Upper lobe of left lung (tissue), 6 donors: Measurements from ENCODE around the gene BPIFB3. TPM values are rescaled to one million over a fixed set of nuclear protein-coding genes. Genes with fewer than 3 reads are reported as not detected.
A peak's percentile ranks its signal among the peaks of the same experiment; 100 is the strongest.

Source experiments
- ATAC-seq, 2 donors: fragments of 200-7000 bp; cut with Tn5 transposase; one replicate each; pipeline ENCODE4 v1.9.1; 2022; ENCODE audit warnings: mild to moderate bottlenecking in 2 of 2, moderate library complexity in 2 of 2; ENCODE audit not compliant: low FRiP score in 2 of 2
- DNase-seq, 2 donors: peaks; one replicate each; pipeline ENCODE4 v3.0.0-alpha.2; 2019 to 2020
- H3K27ac ChIP-seq, 4 donors: fragments of 200-600 bp; sonication (generic); one replicate each; pipeline ENCODE4 v1.5.1; 2016 to 2019
- H3K27me3 ChIP-seq, 4 donors: fragments of 200-600 bp; sonication (generic); one replicate each; pipeline ENCODE4 v1.5.1; 2017 to 2019
- H3K36me3 ChIP-seq, 4 donors: fragments of 200-600 bp; sonication (generic); one replicate each; pipeline ENCODE4 v1.5.1; 2016 to 2019
- H3K4me1 ChIP-seq, 4 donors: fragments of 200-600 bp; sonication (generic); one replicate each; pipeline ENCODE4 v1.5.1; 2018 to 2019
- H3K4me3 ChIP-seq, 4 donors: fragments of 200-600 bp; sonication (generic); one replicate each; pipeline ENCODE4 v1.5.1; 2017 to 2019; ENCODE audit warnings: mild to moderate bottlenecking in 2 of 4, moderate library complexity in 1 of 4
- H3K9me3 ChIP-seq, 4 donors: fragments of 200-600 bp; sonication (generic); one replicate each; pipeline ENCODE4 v1.5.1; 2018 to 2019
- EP300 ChIP-seq, 4 donors: sonication (generic); formaldehyde crosslinking; IDR thresholded peaks; one replicate each; pipeline ENCODE4 v1.5.1; 2017; ENCODE audit warnings: antibody characterized with exemption in 4 of 4, control low read depth in 2 of 4
- POLR2A ChIP-seq, 4 donors: fragments of 450-650 bp; IDR thresholded peaks; one replicate each; pipeline ENCODE4 v1.5.1; 2016 to 2017; ENCODE audit warnings: antibody characterized with exemption in 4 of 4, mild to moderate bottlenecking in 2 of 4
- POLR2AphosphoS5 ChIP-seq, 2 donors: sonication (generic); formaldehyde crosslinking; IDR thresholded peaks; one replicate each; pipeline ENCODE4 v1.5.1; 2017; ENCODE audit warnings: antibody characterized with exemption in 2 of 2
- WGBS, 2 donors: methylation state at CpG; one replicate each; pipeline ENCODE4 v1.1.5; 2017 to 2018; 5-methylcytosine and 5-hydroxymethylcytosine counted together
- total RNA-seq, 6 donors: library from RNA; depleted of rRNA in 4 of 6; stranded (reverse); fragments of >200 nt in 4 of 6; gene quantifications; one replicate each; pipeline versions ENCODE4 v1.1.0 to v1.2.1, GENCODE V29; 2016 to 2021
- TF ChIP-seq, protein P1 (sequence below), 6 experiments: fragments of 450-650 bp in 4 of 6; fragments of 200-600 bp in 2 of 6; sonication (generic) in 2 of 6; IDR thresholded peaks; one replicate each; pipeline ENCODE4 v1.5.1; 2016 to 2019; ENCODE audit warnings: antibody characterized with exemption in 6 of 6
- donor health status: DM: no; HTN: no; CAD: no; lungs with moderate emphysema.
- donor health status: DM: no; HTN: yes; CAD: no; lungs with severe emphysema.

BPIFB3 gene
- total RNA-seq, 6 donors from 2014 or later = not detected

DNA sequence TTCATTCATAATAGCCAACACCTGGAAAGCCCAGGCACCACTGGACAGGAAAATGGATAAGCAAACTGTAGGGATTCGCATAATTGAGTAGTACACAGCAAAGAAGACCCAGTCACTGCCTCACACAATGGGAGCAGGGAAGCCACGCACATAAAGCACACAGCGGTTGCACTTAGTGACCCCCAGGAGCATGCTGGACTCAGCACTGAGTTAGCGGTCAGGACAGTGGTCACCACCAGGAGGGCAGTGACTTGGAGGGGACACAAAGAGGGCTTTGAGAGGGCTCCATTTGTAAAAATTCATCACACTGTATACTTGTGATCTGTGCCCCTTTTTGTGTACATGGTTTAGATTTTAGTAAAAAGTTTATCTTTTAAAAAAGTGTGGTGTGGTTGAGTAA is 2.4 kb upstream of the BPIFB3 start:
- 53 to 88% methylated on average over 4 of the region's 4 CpGs for WGBS, 2 donors
- no peak for ATAC-seq
- peaks cover 0 to 2% (median 0%) of the 10 kb centered on the region in 4 donors for H3K9me3 ChIP-seq
- no peaks in the 10 kb centered on the region for H3K27me3 ChIP-seq
- no peak for DNase-seq
- TF ChIP-seq POLR2A (IDR thresholded peaks at IDR 0.05) (no peak), POLR2AphosphoS5 (IDR thresholded peaks at IDR 0.05) (no peak), EP300 (IDR thresholded peaks at IDR 0.05) (no peak)
- TF ChIP-seq, protein P1, sequence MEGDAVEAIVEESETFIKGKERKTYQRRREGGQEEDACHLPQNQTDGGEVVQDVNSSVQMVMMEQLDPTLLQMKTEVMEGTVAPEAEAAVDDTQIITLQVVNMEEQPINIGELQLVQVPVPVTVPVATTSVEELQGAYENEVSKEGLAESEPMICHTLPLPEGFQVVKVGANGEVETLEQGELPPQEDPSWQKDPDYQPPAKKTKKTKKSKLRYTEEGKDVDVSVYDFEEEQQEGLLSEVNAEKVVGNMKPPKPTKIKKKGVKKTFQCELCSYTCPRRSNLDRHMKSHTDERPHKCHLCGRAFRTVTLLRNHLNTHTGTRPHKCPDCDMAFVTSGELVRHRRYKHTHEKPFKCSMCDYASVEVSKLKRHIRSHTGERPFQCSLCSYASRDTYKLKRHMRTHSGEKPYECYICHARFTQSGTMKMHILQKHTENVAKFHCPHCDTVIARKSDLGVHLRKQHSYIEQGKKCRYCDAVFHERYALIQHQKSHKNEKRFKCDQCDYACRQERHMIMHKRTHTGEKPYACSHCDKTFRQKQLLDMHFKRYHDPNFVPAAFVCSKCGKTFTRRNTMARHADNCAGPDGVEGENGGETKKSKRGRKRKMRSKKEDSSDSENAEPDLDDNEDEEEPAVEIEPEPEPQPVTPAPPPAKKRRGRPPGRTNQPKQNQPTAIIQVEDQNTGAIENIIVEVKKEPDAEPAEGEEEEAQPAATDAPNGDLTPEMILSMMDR (IDR thresholded peaks at IDR 0.05) = no peak
- no peak overlapping the region for H3K4me3 ChIP-seq
- no peaks in the 10 kb centered on the region for H3K36me3 ChIP-seq
- no peaks in the 10 kb centered on the region for H3K4me1 ChIP-seq
- no peak overlapping the region for H3K27ac ChIP-seq

DNA sequence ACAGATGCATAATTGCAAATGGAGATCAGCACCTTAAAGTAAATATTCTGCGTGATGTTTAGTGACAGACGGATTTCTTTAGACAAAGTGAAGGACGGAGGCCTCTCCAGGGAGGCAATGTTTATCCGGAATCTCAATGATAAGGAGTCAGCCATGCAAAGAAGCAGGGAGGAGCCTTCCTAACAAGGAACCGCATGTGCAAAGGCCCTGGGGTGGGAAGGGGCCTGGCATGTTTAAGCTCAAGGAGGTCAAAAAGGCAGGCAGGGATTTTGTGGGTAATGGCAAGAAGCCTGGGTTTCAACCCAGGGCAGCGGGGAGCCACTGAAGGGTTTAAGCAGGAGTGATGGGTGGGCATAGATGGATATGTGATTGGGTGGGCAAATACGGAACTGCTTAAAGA is 678 bp downstream of the BPIFB3 start:
- no peaks in the 10 kb centered on the region for H3K27me3 ChIP-seq
- H3K4me3 ChIP-seq = no peak overlapping the region
- 75 to 80% methylated on average over 7 of the region's 7 CpGs for WGBS, 2 donors
- H3K4me1 ChIP-seq = no peaks in the 10 kb centered on the region
- DNase-seq (no peak), ATAC-seq (no peak)
- TF ChIP-seq, protein P1 (IDR thresholded peaks at IDR 0.05) = no peak
- TF ChIP-seq EP300 (IDR thresholded peaks at IDR 0.05) = no peak
- no peak for TF ChIP-seq POLR2AphosphoS5 (IDR thresholded peaks at IDR 0.05)
- no peak overlapping the region for H3K27ac ChIP-seq
- no peaks in the 10 kb centered on the region for H3K36me3 ChIP-seq
- H3K9me3 ChIP-seq = no peaks in the 10 kb centered on the region

DNA sequence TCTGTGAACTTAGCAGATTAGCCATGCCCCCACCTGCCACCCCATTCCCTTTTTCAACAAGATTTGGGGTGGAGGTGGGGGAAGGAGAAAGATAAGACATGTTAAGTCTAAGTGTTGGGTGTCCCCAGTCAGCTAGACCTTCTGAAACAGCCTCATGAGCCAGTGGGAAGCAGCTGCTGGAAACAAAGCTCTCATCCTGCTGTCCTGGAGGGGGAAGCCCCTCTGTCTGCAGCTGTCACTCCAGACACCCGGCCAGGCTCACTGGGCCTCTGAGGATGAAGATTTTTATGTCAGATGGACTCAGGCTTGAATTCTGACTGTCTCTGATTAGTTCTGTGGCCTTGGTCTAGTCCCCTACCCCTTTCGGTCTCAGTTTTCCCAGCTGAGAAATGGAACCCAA is 1.1 kb downstream of the BPIFB3 start:
- H3K27ac ChIP-seq = no peak overlapping the region
- H3K4me3 ChIP-seq = no peak overlapping the region
- no peaks in the 10 kb centered on the region for H3K9me3 ChIP-seq
- WGBS, 2 donors = 82 to 85% methylated on average over 2 of the region's 2 CpGs
- ATAC-seq (no peak), DNase-seq (no peak)
- no peaks in the 10 kb centered on the region for H3K4me1 ChIP-seq
- no peaks in the 10 kb centered on the region for H3K36me3 ChIP-seq
- TF ChIP-seq EP300 (IDR thresholded peaks at IDR 0.05) = no peak
- no peak for TF ChIP-seq POLR2AphosphoS5 (IDR thresholded peaks at IDR 0.05)
- no peak for TF ChIP-seq POLR2A (IDR thresholded peaks at IDR 0.05)
- TF ChIP-seq, protein P1 (IDR thresholded peaks at IDR 0.05) = no peak
- no peaks in the 10 kb centered on the region for H3K27me3 ChIP-seq

DNA sequence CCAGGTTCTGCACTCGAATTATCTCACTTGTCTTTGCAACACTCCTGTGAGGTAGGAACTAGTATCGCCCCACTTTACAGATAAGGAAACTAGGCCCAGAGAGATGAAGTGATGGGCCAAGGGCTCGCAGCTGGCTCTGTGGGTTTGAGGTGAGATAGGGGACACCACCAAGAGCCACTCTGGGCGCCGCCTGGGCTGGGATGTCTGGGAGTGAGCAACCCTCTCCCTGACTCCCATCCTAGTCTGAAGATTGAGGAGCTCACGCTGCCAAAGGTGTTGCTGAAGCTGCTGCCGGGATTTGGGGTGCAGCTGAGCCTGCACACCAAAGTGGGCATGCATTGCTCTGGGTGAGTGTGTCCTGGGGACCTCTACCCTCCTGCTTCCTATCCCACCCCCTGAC is 5.4 kb downstream of the BPIFB3 start:
- no peak overlapping the region for H3K27ac ChIP-seq
- no peaks in the 10 kb centered on the region for H3K4me1 ChIP-seq
- no peaks in the 10 kb centered on the region for H3K27me3 ChIP-seq
- ATAC-seq (no peak), DNase-seq (no peak)
- TF ChIP-seq, protein P1 (IDR thresholded peaks at IDR 0.05) = no peak
- TF ChIP-seq POLR2AphosphoS5 (IDR thresholded peaks at IDR 0.05) = no peak
- TF ChIP-seq POLR2A (IDR thresholded peaks at IDR 0.05) = no peak
- TF ChIP-seq EP300 (IDR thresholded peaks at IDR 0.05) = no peak
- H3K4me3 ChIP-seq = no peak overlapping the region
- no peaks in the 10 kb centered on the region for H3K36me3 ChIP-seq
- H3K9me3 ChIP-seq = no peaks in the 10 kb centered on the region
- 72 to 80% methylated on average over 4 to 7 of the region's 7 CpGs for WGBS, 2 donors

DNA sequence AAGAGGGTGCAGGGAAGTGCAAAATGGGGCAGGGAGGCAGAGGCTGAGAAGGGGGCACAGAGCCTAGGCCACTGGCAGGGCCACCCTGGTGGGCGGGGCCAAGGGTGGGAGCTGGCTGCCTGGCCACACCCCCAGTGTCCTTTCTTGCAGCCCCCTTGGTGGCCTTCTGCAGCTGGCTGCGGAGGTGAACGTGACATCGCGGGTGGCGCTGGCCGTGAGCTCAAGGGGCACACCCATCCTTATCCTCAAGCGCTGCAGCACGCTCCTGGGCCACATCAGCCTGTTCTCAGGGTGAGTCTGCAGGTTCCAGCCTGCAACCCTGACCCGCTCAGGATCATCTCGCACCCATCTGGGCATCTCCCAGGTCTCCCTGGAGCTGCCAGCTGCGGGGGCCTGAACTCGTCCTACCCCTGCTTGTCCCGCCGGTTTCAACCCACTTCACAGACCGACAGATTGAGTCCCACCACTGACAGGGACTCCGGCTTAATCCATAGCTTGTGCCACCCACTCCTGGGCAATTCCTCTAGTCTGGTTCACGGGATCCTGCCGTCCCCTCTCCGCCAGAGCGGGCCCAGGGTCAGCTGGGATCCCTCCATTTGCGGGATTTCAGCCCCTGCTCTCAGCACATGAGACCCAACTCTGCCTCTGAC is 6.2 kb downstream of the BPIFB3 start:
- Histone ChIP-seq H3K27ac (no peak overlapping the region), H3K36me3 (no peaks in the 10 kb centered on the region), H3K4me1 (no peaks in the 10 kb centered on the region), H3K9me3 (no peaks in the 10 kb centered on the region), H3K27me3 (no peaks in the 10 kb centered on the region), H3K4me3 (no peak overlapping the region)
- ATAC-seq (no peak), DNase-seq (peak in 1 of 2 donors; percentile 78)
- TF ChIP-seq POLR2AphosphoS5 (IDR thresholded peaks at IDR 0.05) (no peak), POLR2A (IDR thresholded peaks at IDR 0.05) (no peak), EP300 (IDR thresholded peaks at IDR 0.05) (no peak)
- TF ChIP-seq, protein P1 (IDR thresholded peaks at IDR 0.05) = no peak
- 96 to 97% methylated on average over 13 to 17 of the region's 22 CpGs for WGBS, 2 donors
